A549 (cell line): ENCODE measurements around the gene SOX18. TPM values are rescaled to one million over a fixed set of nuclear protein-coding genes. Genes with fewer than 3 reads are reported as not detected.

Experiments
- ATAC-seq, 2 experiments: fragments of 200-7000 bp in 1 of 2; fragments of >200 bp in 1 of 2; cut with Nextera tagmentation in 1 of 2; cut with Tn5 transposase in 1 of 2; 3 replicates each; pipeline versions ENCODE4 v1.8.0 to v1.9.1; 2018 to 2020; ENCODE audit warnings: mild to moderate bottlenecking in 1 of 2, moderate library complexity in 1 of 2
- CTCF ChIA-PET: fragments of 300-600 bp; sonication (Branson Sonifier 250); formaldehyde crosslinking; extraction: SDS; loops from one replicate; lab custom pipeline; 2021; ENCODE audit warnings: antibody characterized with exemption, inconsistent platforms; lab: Yijun Ruan, JAX
- POLR2A ChIA-PET: fragments of 350-600 bp; formaldehyde crosslinking; extraction: SDS; loops from one replicate; lab custom pipeline; 2021; ENCODE audit warnings: antibody characterized with exemption, inconsistent platforms; lab: Yijun Ruan, JAX
- DNase-seq, 2 experiments: peaks; one replicate each; pipeline versions ENCODE4 v3.0.0 to v3.0.0-alpha.2; 2011 to 2016; ENCODE audit warnings: low read depth in 1 of 2, low spot score in 1 of 2
- FAIRE-seq: peaks from 2 replicates; lab custom pipeline; 2011; peaks lifted over from hg19 to GRCh38; lab: Jason Lieb, UNC
- H3K27ac ChIP-seq, 2 experiments: fragments of >200 bp; sonication (Bioruptor Twin); formaldehyde crosslinking; 3 replicates each; pipeline ENCODE4 v1.5.1; 2016 to 2017
- H3K4me1 ChIP-seq: fragments of >200 bp; sonication (Bioruptor Twin); formaldehyde crosslinking; 3 replicates; pipeline ENCODE4 v1.6.1; 2016
- H3K4me2 ChIP-seq: fragments of >200 bp; sonication (Bioruptor Twin); formaldehyde crosslinking; 3 replicates; pipeline ENCODE4 v1.6.1; 2016
- H3K4me3 ChIP-seq: fragments of >200 bp; sonication (Bioruptor Twin); formaldehyde crosslinking; 3 replicates; pipeline ENCODE4 v1.5.1; 2016
- H3K9me3 ChIP-seq: fragments of >200 bp; sonication (Bioruptor Twin); formaldehyde crosslinking; 3 replicates; pipeline ENCODE4 v1.6.1; 2016
- BCL3 ChIP-seq: fragments of >200 bp; sonication (Bioruptor Twin); formaldehyde crosslinking; IDR thresholded peaks from 3 replicates; pipeline ENCODE4 v1.6.1; 2016
- BHLHE40 ChIP-seq: IDR thresholded peaks from 2 replicates; pipeline ENCODE4 v1.6.1; 2012; ENCODE audit warnings: low read depth, low read length, inconsistent platforms
- CBX8 ChIP-seq: fragments of 200-600 bp; sonication (generic); IDR thresholded peaks from 2 replicates; pipeline ENCODE4 v1.6.1; 2016
- CHD4 ChIP-seq: fragments of 200-600 bp; sonication (generic); IDR thresholded peaks from 2 replicates; pipeline ENCODE4 v1.6.1; 2016; ENCODE audit warnings: antibody characterized with exemption, mild to moderate bottlenecking, borderline replicate concordance
- CTCF ChIP-seq: fragments of >200 bp; sonication (Bioruptor Twin); formaldehyde crosslinking; IDR thresholded peaks from 3 replicates; pipeline ENCODE4 v1.5.1; 2016
- ESRRA ChIP-seq: fragments of 150-350 bp; IDR thresholded peaks from 2 replicates; pipeline ENCODE4 v1.6.1; 2014; ENCODE audit warnings: mild to moderate bottlenecking, low read length, borderline replicate concordance
- HDAC2 ChIP-seq: fragments of 200-600 bp; sonication (generic); IDR thresholded peaks from 2 replicates; pipeline ENCODE4 v1.6.1; 2016
- HOXA7 ChIP-seq: fragments of 250-450 bp; sonication (Bioruptor Pico); IDR thresholded peaks from 2 replicates; pipeline ENCODE4 v1.5.0; 2020; ENCODE audit warnings: mild to moderate bottlenecking, moderate library complexity
- HOXB5 ChIP-seq: fragments of 250-450 bp; sonication (Bioruptor Pico); IDR thresholded peaks from 2 replicates; pipeline ENCODE4 v1.5.0; 2020; ENCODE audit warnings: mild to moderate bottlenecking, moderate library complexity
- JUN ChIP-seq, 2 experiments: fragments of >200 bp; sonication (Bioruptor Twin); formaldehyde crosslinking; IDR thresholded peaks; 2 replicates in 1 of 2; 3 replicates in 1 of 2; pipeline ENCODE4 v1.6.1; 2016 to 2017
- MYC ChIP-seq: IDR thresholded peaks from 2 replicates; pipeline ENCODE4 v1.6.1; 2012; ENCODE audit warnings: mild to moderate bottlenecking, inconsistent platforms, low read length, improper control_type of control experiment, borderline replicate concordance
- NR3C1 ChIP-seq: fragments of >200 bp; sonication (Bioruptor Twin); formaldehyde crosslinking; IDR thresholded peaks from 3 replicates; pipeline ENCODE4 v1.6.1; 2017
- PHF8 ChIP-seq: fragments of 200-600 bp; sonication (generic); IDR thresholded peaks from 2 replicates; pipeline ENCODE4 v1.6.1; 2016; ENCODE audit warnings: low read depth, mild to moderate bottlenecking, antibody characterized with exemption, moderate library complexity, borderline replicate concordance
- POLR2A ChIP-seq: IDR thresholded peaks from 2 replicates; pipeline ENCODE4 v1.6.1; 2012; ENCODE audit warnings: mild to moderate bottlenecking, low read length
- REST ChIP-seq: fragments of 200-600 bp; sonication (generic); IDR thresholded peaks from 2 replicates; pipeline ENCODE4 v1.6.1; 2016; ENCODE audit warnings: antibody characterized with exemption, mild to moderate bottlenecking, moderate library complexity
- SMC3 ChIP-seq: fragments of >200 bp; sonication (Bioruptor Twin); formaldehyde crosslinking; IDR thresholded peaks from 3 replicates; pipeline ENCODE4 v1.6.1; 2018; ENCODE audit warnings: inconsistent platforms
- USF2 ChIP-seq: fragments of 450-650 bp; IDR thresholded peaks from 2 replicates; pipeline ENCODE4 v1.6.1; 2014; ENCODE audit warnings: antibody characterized with exemption
- WGBS: methylation state at CpG from one replicate; pipeline ENCODE4 v1.1.6; 2017; ENCODE audit errors: missing lambda C conversion rate; 5-methylcytosine and 5-hydroxymethylcytosine counted together
- polyA plus RNA-seq, 4 experiments: library from polyadenylated mRNA; depleted of rRNA in 3 of 4; stranded (reverse); fragments of >200 nt; fragmentation: RNase III in 1 of 4; extraction: RNeasy Plus Mini Kit Qiagen cat#74134 plus additional on column Dnase treatment in 1 of 4; gene quantifications; 2 replicates in 3 of 4; 3 replicates in 1 of 4; pipeline ENCODE4 v1.2.3, GENCODE V29; 2011 to 2017

Gene SOX18
- polyA plus RNA-seq, 2 of the 4 experiments (the other 2 are of a cell fraction): 0.19 to 1.4 TPM

- no peak overlapping the region for H3K27ac ChIP-seq
- no peak overlapping the region for H3K4me2 ChIP-seq
- no peak for ATAC-seq
- no peaks in the 10 kb centered on the region for H3K9me3 ChIP-seq
- no peak for FAIRE-seq
- CTCF ChIA-PET: interaction anchor here (1.2 to 1.4 kb wide), 2 partner anchors 8 kb away, joined by 4 to 8 read pairs; no protein-coding TSS in a partner anchor
- H3K4me3 ChIP-seq: no peak overlapping the region
- POLR2A ChIA-PET: interaction anchor here (0.8 kb wide), 1 partner anchor 8 kb away, joined by 3 read pairs; no protein-coding TSS in a partner anchor
- H3K4me1 ChIP-seq: no peaks in the 10 kb centered on the region
- 90% methylated on average over 20 of the region's 20 CpGs for WGBS
- no peak for DNase-seq
- TF ChIP-seq MYC (no peak), ESRRA (no peak), PHF8 (no peak), POLR2A (no peak), JUN (IDR thresholded peaks at IDR 0.05) (no peak), SMC3 (no peak), BHLHE40 (no peak), CTCF (no peak), USF2 (no peak), CHD4 (no peak), NR3C1 (no peak), HOXA7 (no peak)
Measured at GRCh38 chr20:64030371-64031134, 18.9 kb downstream of the SOX18 start.

- no peak for FAIRE-seq
- ChIA-PET CTCF (interaction anchor here (1.2 to 5.0 kb wide), 2 partner anchors 9 to 10 kb away, joined by 8 to 71 read pairs; no protein-coding TSS in a partner anchor), POLR2A (interaction anchor here (0.8 kb wide), 1 partner anchor 9 kb away, joined by 3 read pairs; no protein-coding TSS in a partner anchor)
- no peak for ATAC-seq
- no peaks in the 10 kb centered on the region for H3K9me3 ChIP-seq
- DNase-seq: no peak
- no peak overlapping the region for H3K4me2 ChIP-seq
- H3K4me3 ChIP-seq: no peak overlapping the region
- 93% methylated on average over 23 of the region's 38 CpGs for WGBS
- H3K4me1 ChIP-seq: no peaks in the 10 kb centered on the region
- H3K27ac ChIP-seq: no peak overlapping the region
- TF ChIP-seq BCL3 (no peak), NR3C1 (no peak), CBX8 (no peak), MYC (no peak), HDAC2 (no peak), HOXB5 (CRISPR knock-in tag) (no peak), BHLHE40 (no peak), REST (no peak)
Measured at GRCh38 chr20:64029293-64030117, 19.9 kb downstream of the SOX18 start.
